WTC11 (cell line): ENCODE measurements around the gene ERC1. TPM values are rescaled to one million over a fixed set of nuclear protein-coding genes. Genes with fewer than 3 reads are reported as not detected.

Experiments used
- ATAC-seq: fragments of 200-7000 bp; cut with Tn5 transposase; 2 replicates; pipeline ENCODE4 v1.10.0; 2021; ENCODE audit warnings: mild to moderate bottlenecking, moderate library complexity
- CTCF ChIA-PET: fragments of 300-600 bp; sonication (Branson Sonifier 250); formaldehyde crosslinking; loops from one replicate; lab custom pipeline; 2021; ENCODE audit warnings: antibody characterized with exemption; lab: Charles Lee
- POLR2A ChIA-PET: fragments of 350-600 bp; sonication (Branson Sonifier 250); formaldehyde crosslinking; loops from one replicate; lab custom pipeline; 2021; ENCODE audit warnings: antibody characterized with exemption; lab: Charles Lee
- DNase-seq: peaks from one replicate; pipeline ENCODE4 v3.0.0; 2021; ENCODE audit warnings: low spot score
- H3K27ac Mint-ChIP-seq: 2 replicates; pipeline ENCODE4 v1.8.0; 2021; ENCODE audit warnings: mixed read lengths
- H3K27me3 Mint-ChIP-seq: 2 replicates; pipeline ENCODE4 v1.8.0; 2021; ENCODE audit warnings: low read depth, mild to moderate bottlenecking, moderate library complexity, mixed read lengths
- H3K36me3 Mint-ChIP-seq: 2 replicates; pipeline ENCODE4 v1.8.0; 2021; ENCODE audit warnings: mixed read lengths
- H3K4me1 Mint-ChIP-seq: 2 replicates; pipeline ENCODE4 v1.8.0; 2022; ENCODE audit warnings: mixed read lengths
- H3K4me3 Mint-ChIP-seq: 2 replicates; pipeline ENCODE4 v1.8.0; 2021; ENCODE audit warnings: mild to moderate bottlenecking, moderate library complexity, mixed read lengths
- H3K9me3 Mint-ChIP-seq: 2 replicates; pipeline ENCODE4 v1.8.0; 2021; ENCODE audit warnings: mixed read lengths
- ATF2 ChIP-seq: sonication (generic); formaldehyde crosslinking; IDR thresholded peaks from 2 replicates; pipeline ENCODE4 v1.8.1; 2022; ENCODE audit warnings: low read depth, missing genetic modification reagents, borderline replicate concordance
- ATF3 ChIP-seq: sonication (generic); formaldehyde crosslinking; conservative IDR thresholded peaks from 2 replicates; pipeline ENCODE4 v1.8.1; 2022; ENCODE audit warnings: mild to moderate bottlenecking, missing genetic modification reagents
- ETV6 ChIP-seq: sonication (generic); formaldehyde crosslinking; IDR thresholded peaks from 2 replicates; pipeline ENCODE4 v1.8.1; 2022; ENCODE audit warnings: mild to moderate bottlenecking, missing genetic modification reagents
- FOXK1 ChIP-seq: sonication (generic); formaldehyde crosslinking; IDR thresholded peaks from 2 replicates; pipeline ENCODE4 v1.8.0; 2022; ENCODE audit warnings: mild to moderate bottlenecking, moderate library complexity, missing genetic modification reagents
- GRHL2 ChIP-seq: fragments of 250-450 bp; sonication (Bioruptor Pico); IDR thresholded peaks from 2 replicates; pipeline ENCODE4 v1.8.0; 2022; ENCODE audit warnings: mild to moderate bottlenecking, moderate library complexity; ENCODE audit not compliant: insufficient replicate concordance, severe bottlenecking
- IRF2 ChIP-seq: sonication (generic); formaldehyde crosslinking; IDR thresholded peaks from 2 replicates; pipeline ENCODE4 v1.8.0; 2022; ENCODE audit warnings: low read depth, missing genetic modification reagents, borderline replicate concordance
- MAX ChIP-seq: sonication (generic); formaldehyde crosslinking; IDR thresholded peaks from 2 replicates; pipeline ENCODE4 v1.8.0; 2022; ENCODE audit warnings: mild to moderate bottlenecking, missing genetic modification reagents
- MXD4 ChIP-seq: fragments of 250-450 bp; sonication (Bioruptor Pico); IDR thresholded peaks from 2 replicates; pipeline ENCODE4 v1.8.0; 2021; ENCODE audit warnings: mild to moderate bottlenecking, moderate library complexity, borderline replicate concordance
- MYBL2 ChIP-seq: sonication (generic); formaldehyde crosslinking; IDR thresholded peaks from 2 replicates; pipeline ENCODE4 v1.8.1; 2023; ENCODE audit warnings: mild to moderate bottlenecking, moderate library complexity, missing genetic modification reagents
- RORB ChIP-seq: fragments of 250-450 bp; sonication (Bioruptor Pico); IDR thresholded peaks from 2 replicates; pipeline ENCODE4 v1.9.0; 2021; ENCODE audit warnings: mild to moderate bottlenecking
- SOX15 ChIP-seq: fragments of 250-450 bp; sonication (Bioruptor Pico); IDR thresholded peaks from 2 replicates; pipeline ENCODE4 v1.9.0; 2021; ENCODE audit warnings: mild to moderate bottlenecking
- SP1 ChIP-seq: sonication (generic); formaldehyde crosslinking; conservative IDR thresholded peaks from 2 replicates; pipeline ENCODE4 v1.8.1; 2022; ENCODE audit warnings: missing genetic modification reagents
- ZBTB21 ChIP-seq: sonication (generic); formaldehyde crosslinking; IDR thresholded peaks from 2 replicates; pipeline ENCODE4 v1.8.1; 2023; ENCODE audit warnings: mild to moderate bottlenecking, missing genetic modification reagents, borderline replicate concordance
- ZNF232 ChIP-seq: sonication (generic); formaldehyde crosslinking; IDR thresholded peaks from 2 replicates; pipeline ENCODE4 v1.8.0; 2022; ENCODE audit warnings: mild to moderate bottlenecking, missing genetic modification reagents
- ZNF263 ChIP-seq: sonication (generic); formaldehyde crosslinking; IDR thresholded peaks from 2 replicates; pipeline ENCODE4 v1.8.1; 2022; ENCODE audit warnings: low read depth, mild to moderate bottlenecking, moderate library complexity, missing genetic modification reagents
- ZNF396 ChIP-seq: fragments of 250-450 bp; sonication (Bioruptor Pico); IDR thresholded peaks from 2 replicates; pipeline ENCODE4 v1.8.0; 2021; ENCODE audit warnings: mild to moderate bottlenecking, moderate library complexity, borderline replicate concordance
- ZNF416 ChIP-seq: fragments of 250-450 bp; sonication (Bioruptor Pico); IDR thresholded peaks from 2 replicates; pipeline ENCODE4 v1.9.0; 2021; ENCODE audit warnings: mild to moderate bottlenecking, inconsistent platforms
- ZNF671 ChIP-seq: fragments of 250-450 bp; sonication (Bioruptor Pico); IDR thresholded peaks from 2 replicates; pipeline ENCODE4 v1.8.0; 2021; ENCODE audit warnings: mild to moderate bottlenecking
- total RNA-seq: library from RNA; stranded (reverse); gene quantifications from 3 replicates; pipeline ENCODE4 v1.2.3, GENCODE V29; 2021
- TF ChIP-seq, protein P1 (sequence below): fragments of 250-450 bp; sonication (Bioruptor Pico); IDR thresholded peaks from 2 replicates; pipeline ENCODE4 v1.9.0; 2021; ENCODE audit warnings: moderate library complexity, mild to moderate bottlenecking, inconsistent platforms, borderline replicate concordance
- TF ChIP-seq, protein P2 (sequence below): sonication (generic); formaldehyde crosslinking; IDR thresholded peaks from 2 replicates; pipeline ENCODE4 v1.8.1; 2022; ENCODE audit warnings: low read depth, mild to moderate bottlenecking, moderate library complexity, missing genetic modification reagents, borderline replicate concordance
- TF ChIP-seq, protein P3 (sequence below): fragments of 250-450 bp; sonication (Bioruptor Pico); conservative IDR thresholded peaks from 2 replicates; pipeline ENCODE4 v1.9.0; 2021; ENCODE audit warnings: mild to moderate bottlenecking
- TF ChIP-seq, protein P4 (sequence below): sonication (generic); formaldehyde crosslinking; IDR thresholded peaks from 2 replicates; pipeline ENCODE4 v1.8.0; 2023; ENCODE audit warnings: mild to moderate bottlenecking, missing genetic modification reagents
- TF ChIP-seq, protein P5 (sequence below): sonication (generic); formaldehyde crosslinking; IDR thresholded peaks from 2 replicates; pipeline ENCODE4 v1.8.0; 2023; ENCODE audit warnings: missing genetic modification reagents, mild to moderate bottlenecking, borderline replicate concordance

ERC1 gene
- total RNA-seq, 1 experiment from 2014 or later = 47.5 TPM

DNA sequence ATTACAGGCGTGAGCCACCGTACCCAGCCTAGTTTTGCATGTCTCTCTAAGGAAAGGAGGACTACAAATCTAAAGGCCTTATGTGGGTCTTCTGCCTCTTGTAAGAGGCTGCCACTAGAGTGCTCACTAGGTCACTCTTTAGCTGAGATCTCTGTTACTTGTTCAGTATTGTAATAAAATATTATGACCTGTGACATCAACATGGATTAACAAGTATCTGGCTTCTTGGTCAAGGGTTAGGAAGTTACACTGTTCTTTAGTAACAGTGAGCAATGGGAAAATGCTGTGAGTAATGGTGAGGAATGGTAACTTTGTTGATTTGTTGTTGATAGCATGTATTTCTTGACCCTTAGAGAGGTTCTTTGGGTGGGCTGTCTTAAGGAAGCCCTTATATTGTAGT is 50.5 kb downstream of the ERC1 start (continued):
- TF ChIP-seq ATF3 (no peak), FOXK1 (CRISPR knock-in tag) (no peak), ZNF232 (CRISPR knock-in tag) (no peak), SOX15 (CRISPR knock-in tag) (no peak), ZNF671 (CRISPR knock-in tag) (no peak), GRHL2 (no peak)
- TF ChIP-seq, protein P1, sequence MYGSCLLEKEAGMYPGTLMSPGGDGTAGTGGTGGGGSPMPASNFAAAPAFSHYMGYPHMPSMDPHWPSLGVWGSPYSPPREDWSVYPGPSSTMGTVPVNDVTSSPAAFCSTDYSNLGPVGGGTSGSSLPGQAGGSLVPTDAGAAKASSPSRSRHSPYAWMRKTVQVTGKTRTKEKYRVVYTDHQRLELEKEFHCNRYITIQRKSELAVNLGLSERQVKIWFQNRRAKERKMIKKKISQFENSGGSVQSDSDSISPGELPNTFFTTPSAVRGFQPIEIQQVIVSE (CRISPR knock-in tag) = no peak

DNA sequence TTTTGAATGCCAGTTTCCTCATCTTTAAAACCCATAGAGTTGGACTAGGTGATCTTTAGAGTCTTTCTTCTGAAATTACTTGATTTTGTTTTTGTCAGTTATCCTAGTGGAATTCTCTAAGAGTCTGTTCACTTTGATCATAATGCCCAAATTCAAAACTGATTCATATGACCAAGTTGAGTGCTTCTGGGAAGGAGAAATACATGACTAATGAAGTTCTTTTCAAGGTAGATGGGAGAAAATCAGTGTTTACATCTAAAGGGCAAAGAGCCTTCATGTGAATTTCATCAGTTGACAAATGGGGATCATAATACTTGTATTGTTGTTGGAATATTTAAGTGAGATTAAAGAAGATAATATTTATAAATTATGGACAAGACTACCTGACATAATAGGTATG is 53.2 kb downstream of the ERC1 start:
- Mint-ChIP-seq H3K27me3 (no peaks in the 10 kb centered on the region), H3K27ac (peak overlapping the region; percentile 1; the same call in 1 of the 2 replicates), H3K36me3 (no peaks in the 10 kb centered on the region; the same call in 1 of the 2 replicates), H3K4me3 (no peak overlapping the region), H3K9me3 (no peaks in the 10 kb centered on the region), H3K4me1 (peaks cover 32% of the 10 kb centered on the region)
- ATAC-seq (no peak), DNase-seq (no peak)
- ChIA-PET CTCF (interaction anchor here (2.0 kb wide), 1 partner anchor 473 kb away, joined by 4 read pairs; no protein-coding TSS in a partner anchor), POLR2A (no interaction called here)
- TF ChIP-seq ZNF416 (CRISPR knock-in tag) (no peak), RORB (CRISPR knock-in tag) (no peak), SP1 (no peak), ATF2 (CRISPR knock-in tag) (no peak), MYBL2 (CRISPR knock-in tag) (no peak), MAX (CRISPR knock-in tag) (no peak), IRF2 (CRISPR knock-in tag) (no peak), ZBTB21 (CRISPR knock-in tag) (no peak), ZNF396 (CRISPR knock-in tag) (no peak), MXD4 (CRISPR knock-in tag) (no peak), ETV6 (CRISPR knock-in tag) (no peak), ZNF263 (CRISPR knock-in tag) (no peak)
- TF ChIP-seq, protein P2, sequence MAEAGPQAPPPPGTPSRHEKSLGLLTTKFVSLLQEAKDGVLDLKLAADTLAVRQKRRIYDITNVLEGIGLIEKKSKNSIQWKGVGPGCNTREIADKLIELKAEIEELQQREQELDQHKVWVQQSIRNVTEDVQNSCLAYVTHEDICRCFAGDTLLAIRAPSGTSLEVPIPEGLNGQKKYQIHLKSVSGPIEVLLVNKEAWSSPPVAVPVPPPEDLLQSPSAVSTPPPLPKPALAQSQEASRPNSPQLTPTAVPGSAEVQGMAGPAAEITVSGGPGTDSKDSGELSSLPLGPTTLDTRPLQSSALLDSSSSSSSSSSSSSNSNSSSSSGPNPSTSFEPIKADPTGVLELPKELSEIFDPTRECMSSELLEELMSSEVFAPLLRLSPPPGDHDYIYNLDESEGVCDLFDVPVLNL (CRISPR knock-in tag) = no peak
- TF ChIP-seq, protein P3, sequence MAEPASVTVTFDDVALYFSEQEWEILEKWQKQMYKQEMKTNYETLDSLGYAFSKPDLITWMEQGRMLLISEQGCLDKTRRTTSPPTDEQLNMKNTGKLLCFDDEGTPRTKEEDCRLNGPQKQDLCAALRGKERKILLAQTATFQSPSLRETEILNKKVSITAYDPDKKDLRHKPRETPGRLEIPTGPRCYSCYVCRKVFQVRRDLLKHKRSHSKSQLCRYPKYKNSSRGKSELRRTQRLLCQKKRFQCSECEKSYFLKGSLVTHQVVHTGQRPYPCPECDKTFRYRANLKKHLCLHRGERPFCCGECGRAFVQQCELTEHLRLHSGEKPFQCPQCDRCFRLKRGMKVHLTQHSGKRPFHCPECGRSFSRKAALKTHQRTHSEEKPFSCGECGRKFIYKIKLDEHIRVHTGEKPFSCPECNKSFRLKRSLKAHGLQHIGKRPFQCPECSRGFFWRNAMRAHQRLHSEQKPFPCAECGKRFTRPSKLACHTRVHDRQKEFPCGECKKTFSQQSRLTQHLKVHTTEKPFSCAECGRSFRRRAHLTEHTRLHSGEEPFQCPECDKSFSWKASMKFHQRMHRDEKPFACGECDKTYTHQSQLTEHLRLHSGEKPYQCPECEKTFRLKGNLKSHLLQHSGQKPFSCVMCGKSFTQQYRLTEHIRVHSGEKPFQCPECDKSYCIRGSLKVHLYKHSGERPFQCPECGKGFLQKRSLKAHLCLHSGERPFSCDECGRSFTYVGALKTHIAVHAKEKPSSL (CRISPR knock-in tag) = no peak
- TF ChIP-seq, protein P4, sequence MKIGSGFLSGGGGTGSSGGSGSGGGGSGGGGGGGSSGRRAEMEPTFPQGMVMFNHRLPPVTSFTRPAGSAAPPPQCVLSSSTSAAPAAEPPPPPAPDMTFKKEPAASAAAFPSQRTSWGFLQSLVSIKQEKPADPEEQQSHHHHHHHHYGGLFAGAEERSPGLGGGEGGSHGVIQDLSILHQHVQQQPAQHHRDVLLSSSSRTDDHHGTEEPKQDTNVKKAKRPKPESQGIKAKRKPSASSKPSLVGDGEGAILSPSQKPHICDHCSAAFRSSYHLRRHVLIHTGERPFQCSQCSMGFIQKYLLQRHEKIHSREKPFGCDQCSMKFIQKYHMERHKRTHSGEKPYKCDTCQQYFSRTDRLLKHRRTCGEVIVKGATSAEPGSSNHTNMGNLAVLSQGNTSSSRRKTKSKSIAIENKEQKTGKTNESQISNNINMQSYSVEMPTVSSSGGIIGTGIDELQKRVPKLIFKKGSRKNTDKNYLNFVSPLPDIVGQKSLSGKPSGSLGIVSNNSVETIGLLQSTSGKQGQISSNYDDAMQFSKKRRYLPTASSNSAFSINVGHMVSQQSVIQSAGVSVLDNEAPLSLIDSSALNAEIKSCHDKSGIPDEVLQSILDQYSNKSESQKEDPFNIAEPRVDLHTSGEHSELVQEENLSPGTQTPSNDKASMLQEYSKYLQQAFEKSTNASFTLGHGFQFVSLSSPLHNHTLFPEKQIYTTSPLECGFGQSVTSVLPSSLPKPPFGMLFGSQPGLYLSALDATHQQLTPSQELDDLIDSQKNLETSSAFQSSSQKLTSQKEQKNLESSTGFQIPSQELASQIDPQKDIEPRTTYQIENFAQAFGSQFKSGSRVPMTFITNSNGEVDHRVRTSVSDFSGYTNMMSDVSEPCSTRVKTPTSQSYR = no peak
- TF ChIP-seq, protein P5, sequence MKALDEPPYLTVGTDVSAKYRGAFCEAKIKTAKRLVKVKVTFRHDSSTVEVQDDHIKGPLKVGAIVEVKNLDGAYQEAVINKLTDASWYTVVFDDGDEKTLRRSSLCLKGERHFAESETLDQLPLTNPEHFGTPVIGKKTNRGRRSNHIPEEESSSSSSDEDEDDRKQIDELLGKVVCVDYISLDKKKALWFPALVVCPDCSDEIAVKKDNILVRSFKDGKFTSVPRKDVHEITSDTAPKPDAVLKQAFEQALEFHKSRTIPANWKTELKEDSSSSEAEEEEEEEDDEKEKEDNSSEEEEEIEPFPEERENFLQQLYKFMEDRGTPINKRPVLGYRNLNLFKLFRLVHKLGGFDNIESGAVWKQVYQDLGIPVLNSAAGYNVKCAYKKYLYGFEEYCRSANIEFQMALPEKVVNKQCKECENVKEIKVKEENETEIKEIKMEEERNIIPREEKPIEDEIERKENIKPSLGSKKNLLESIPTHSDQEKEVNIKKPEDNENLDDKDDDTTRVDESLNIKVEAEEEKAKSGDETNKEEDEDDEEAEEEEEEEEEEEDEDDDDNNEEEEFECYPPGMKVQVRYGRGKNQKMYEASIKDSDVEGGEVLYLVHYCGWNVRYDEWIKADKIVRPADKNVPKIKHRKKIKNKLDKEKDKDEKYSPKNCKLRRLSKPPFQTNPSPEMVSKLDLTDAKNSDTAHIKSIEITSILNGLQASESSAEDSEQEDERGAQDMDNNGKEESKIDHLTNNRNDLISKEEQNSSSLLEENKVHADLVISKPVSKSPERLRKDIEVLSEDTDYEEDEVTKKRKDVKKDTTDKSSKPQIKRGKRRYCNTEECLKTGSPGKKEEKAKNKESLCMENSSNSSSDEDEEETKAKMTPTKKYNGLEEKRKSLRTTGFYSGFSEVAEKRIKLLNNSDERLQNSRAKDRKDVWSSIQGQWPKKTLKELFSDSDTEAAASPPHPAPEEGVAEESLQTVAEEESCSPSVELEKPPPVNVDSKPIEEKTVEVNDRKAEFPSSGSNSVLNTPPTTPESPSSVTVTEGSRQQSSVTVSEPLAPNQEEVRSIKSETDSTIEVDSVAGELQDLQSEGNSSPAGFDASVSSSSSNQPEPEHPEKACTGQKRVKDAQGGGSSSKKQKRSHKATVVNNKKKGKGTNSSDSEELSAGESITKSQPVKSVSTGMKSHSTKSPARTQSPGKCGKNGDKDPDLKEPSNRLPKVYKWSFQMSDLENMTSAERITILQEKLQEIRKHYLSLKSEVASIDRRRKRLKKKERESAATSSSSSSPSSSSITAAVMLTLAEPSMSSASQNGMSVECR = no peak
